ENCODE measurements around the gene USP3. TPM values are rescaled to one million over a fixed set of nuclear protein-coding genes. Genes with fewer than 3 reads are reported as not detected.

Gene USP3
- total RNA-seq, 4 donors from 2014 or later = 12.1 to 29.4 (median 15.5) TPM

DNA sequence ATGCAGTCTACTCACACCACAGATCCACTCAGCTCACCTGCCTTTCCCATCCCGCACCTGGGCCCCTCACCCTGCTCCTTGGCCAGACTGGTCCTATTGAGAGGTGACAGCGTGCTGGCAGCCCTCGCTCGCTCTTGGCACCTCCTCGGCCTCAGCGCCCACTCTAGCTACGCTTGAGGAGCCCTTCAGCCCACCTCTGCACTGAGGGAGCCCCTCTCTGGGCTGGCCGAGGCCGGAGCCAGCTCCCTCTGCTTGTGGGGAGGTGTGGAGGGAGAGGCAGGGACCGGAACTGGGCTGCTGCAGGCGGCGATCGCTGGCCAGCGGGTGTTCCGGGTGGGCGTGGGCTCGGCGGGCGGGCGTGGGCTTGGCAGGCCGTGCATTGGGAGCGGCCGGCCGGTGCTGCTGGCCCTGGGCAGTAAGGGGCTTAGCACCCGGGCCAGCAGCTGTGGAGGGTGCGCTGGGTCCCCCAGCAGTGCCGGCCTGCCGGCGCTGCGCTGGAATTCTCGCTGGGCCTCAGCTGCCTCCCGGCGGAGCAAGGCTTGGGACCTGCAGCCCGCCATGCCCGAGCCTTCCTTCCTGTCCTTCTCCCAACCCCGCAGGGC is 45.5 kb upstream of the USP3 start:
- DNase-seq = no peak
- intact Hi-C loops (cut with DNase I; ENCODE audit: low total_unique reads) = no loop called here
- H3K27me3 ChIP-seq = no peaks in the 10 kb centered on the region
- no peak for TF ChIP-seq POLR2A (IDR thresholded peaks at IDR 0.05)
- TF ChIP-seq, protein P1, sequence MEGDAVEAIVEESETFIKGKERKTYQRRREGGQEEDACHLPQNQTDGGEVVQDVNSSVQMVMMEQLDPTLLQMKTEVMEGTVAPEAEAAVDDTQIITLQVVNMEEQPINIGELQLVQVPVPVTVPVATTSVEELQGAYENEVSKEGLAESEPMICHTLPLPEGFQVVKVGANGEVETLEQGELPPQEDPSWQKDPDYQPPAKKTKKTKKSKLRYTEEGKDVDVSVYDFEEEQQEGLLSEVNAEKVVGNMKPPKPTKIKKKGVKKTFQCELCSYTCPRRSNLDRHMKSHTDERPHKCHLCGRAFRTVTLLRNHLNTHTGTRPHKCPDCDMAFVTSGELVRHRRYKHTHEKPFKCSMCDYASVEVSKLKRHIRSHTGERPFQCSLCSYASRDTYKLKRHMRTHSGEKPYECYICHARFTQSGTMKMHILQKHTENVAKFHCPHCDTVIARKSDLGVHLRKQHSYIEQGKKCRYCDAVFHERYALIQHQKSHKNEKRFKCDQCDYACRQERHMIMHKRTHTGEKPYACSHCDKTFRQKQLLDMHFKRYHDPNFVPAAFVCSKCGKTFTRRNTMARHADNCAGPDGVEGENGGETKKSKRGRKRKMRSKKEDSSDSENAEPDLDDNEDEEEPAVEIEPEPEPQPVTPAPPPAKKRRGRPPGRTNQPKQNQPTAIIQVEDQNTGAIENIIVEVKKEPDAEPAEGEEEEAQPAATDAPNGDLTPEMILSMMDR (IDR thresholded peaks at IDR 0.05 in 4 of 5, conservative IDR thresholded peaks at IDR 0.05 in 1 of 5) = no peak
- no peak overlapping the region for H3K4me3 ChIP-seq
- H3K36me3 ChIP-seq = no peaks in the 10 kb centered on the region
- H3K27ac ChIP-seq = no peak overlapping the region
- H3K9me3 ChIP-seq = no peaks in the 10 kb centered on the region
- no peak for ATAC-seq
- H3K4me1 ChIP-seq = no peaks in the 10 kb centered on the region
- in situ Hi-C loops (cut with MboI; ENCODE audit: low sequenced_read_pairs in 4 of 4) = no loop called here

DNA sequence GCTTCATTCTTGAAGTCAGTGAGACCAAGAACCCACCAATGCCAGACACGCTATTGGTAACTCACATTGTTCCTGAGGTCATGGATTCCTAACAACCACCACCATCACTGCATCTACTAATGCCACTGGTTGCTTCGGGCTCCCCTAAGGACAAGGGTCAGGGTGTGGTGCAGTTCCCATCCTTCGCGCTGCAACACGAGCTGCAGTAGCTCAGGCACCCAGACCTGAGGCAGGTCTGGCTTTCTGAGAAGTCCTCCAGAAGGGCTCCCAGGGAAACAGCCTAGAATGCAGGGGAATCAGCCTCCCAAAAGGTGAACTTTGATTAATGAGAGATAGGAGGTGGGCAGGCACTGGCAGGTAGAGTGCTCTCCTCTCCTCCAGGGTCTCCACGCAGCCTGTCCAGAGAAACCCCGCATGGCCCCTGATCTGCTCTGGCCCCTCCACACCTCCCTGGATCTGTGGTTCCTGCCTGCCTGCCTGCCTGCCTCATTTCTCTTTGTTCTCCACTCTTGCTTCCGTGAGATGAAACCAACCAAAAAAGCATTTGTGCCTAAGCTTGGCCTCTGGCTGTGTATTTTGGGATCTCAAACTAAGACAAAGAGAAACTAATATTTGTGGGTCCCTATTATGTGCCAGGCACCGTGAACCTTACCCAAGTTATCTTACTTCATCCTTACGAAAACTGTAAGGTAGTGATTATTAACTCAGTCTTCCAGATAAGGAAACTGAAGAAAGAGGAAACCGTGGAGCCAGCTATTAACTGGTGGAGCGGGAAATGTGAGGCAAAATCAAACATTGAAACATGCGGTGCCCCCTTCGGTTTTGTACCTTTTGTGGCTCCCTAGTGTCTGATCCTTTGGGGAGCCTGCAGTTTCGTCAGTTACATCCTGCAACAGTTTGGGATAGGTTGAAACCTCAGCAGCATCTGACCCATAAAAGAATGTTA is 43.9 kb upstream of the USP3 start:
- H3K9me3 ChIP-seq = no peaks in the 10 kb centered on the region
- intact Hi-C loops (cut with DNase I; ENCODE audit: low total_unique reads) = no loop called here
- no peaks in the 10 kb centered on the region for H3K4me1 ChIP-seq
- no peak for DNase-seq
- ATAC-seq = no peak
- H3K36me3 ChIP-seq = no peaks in the 10 kb centered on the region
- in situ Hi-C loops (cut with MboI; ENCODE audit: low sequenced_read_pairs in 4 of 4) = loop anchor here in 1 of 4 donors (10.0 kb wide), 1 partner anchor 134 kb away; the partner anchor contains the start of gene FBXL22
- no peak overlapping the region for H3K4me3 ChIP-seq
- H3K27me3 ChIP-seq = no peaks in the 10 kb centered on the region
- TF ChIP-seq, protein P1 (IDR thresholded peaks at IDR 0.05 in 4 of 5, conservative IDR thresholded peaks at IDR 0.05 in 1 of 5) = no peak
- no peak for TF ChIP-seq POLR2A (IDR thresholded peaks at IDR 0.05)
- H3K27ac ChIP-seq = no peak overlapping the region

DNA sequence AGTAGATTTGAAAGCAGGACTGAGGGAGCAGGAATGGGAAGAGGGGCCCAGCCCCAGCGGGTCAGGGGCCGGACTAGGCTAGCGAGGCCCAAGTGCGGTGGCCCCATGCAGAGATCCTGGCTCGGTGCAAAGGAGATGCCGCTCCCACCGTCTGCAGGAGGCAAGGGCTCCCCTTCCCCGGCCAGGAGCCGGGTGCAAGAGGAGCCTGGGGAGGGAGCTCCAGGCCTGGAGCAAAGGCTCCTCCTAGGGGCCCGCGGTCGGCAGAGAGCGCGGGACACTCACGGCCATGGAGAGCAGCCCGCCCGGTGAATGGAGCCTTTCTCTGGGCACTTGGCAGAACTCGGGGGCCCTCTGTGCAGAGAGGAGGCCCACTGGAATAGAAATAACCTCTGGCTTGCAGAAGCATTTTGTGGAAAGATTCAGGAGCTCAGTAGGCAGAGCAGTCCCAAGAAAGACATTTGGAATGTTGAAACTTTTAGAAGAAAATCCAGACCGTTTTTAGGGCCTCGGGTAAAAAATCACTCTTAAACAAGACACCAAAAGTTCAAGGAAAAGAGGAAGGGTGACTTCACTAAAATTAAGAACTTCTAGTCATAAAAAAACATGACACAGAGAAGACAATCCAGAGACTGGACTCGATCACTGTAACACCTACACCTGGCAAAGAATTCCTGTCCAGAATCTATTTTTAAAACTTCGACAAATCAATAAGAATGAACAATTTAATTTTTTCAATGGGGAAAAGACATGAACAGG is 43.0 kb upstream of the USP3 start:
- TF ChIP-seq POLR2A (IDR thresholded peaks at IDR 0.05) = no peak
- H3K9me3 ChIP-seq = no peaks in the 10 kb centered on the region
- in situ Hi-C loops (cut with MboI; ENCODE audit: low sequenced_read_pairs in 4 of 4) = loop anchor here in 1 of 4 donors (10.0 kb wide), 1 partner anchor 133 kb away; the partner anchor contains the start of gene FBXL22
- intact Hi-C loops (cut with DNase I; ENCODE audit: low total_unique reads) = no loop called here
- H3K27ac ChIP-seq = no peak overlapping the region
- no peaks in the 10 kb centered on the region for H3K27me3 ChIP-seq
- no peaks in the 10 kb centered on the region for H3K4me1 ChIP-seq
- no peak for ATAC-seq
- DNase-seq = no peak
- H3K36me3 ChIP-seq = no peaks in the 10 kb centered on the region
- no peak overlapping the region for H3K4me3 ChIP-seq

DNA sequence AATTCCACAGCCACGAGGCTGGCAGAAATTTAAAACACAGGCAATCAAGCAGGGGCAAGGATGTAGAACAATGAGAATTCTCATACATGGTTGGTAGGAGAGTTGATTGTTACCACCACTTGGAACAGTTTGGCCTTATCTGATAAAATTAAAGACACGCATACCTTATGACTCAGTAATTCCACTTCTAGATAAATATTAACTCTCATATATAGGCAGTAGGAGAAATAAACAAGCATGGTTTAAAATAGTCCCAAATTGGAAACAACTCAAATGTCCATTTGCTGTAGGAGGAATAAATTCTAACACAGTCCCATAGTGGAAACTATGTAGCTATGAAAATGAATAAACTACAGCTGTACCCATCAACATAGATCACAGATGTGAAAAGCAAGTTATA is 42.3 kb upstream of the USP3 start:
- Histone ChIP-seq H3K36me3 (no peaks in the 10 kb centered on the region), H3K9me3 (no peaks in the 10 kb centered on the region), H3K4me3 (no peak overlapping the region), H3K27ac (no peak overlapping the region), H3K4me1 (no peaks in the 10 kb centered on the region), H3K27me3 (no peaks in the 10 kb centered on the region)
- intact Hi-C loops (cut with DNase I; ENCODE audit: low total_unique reads) = no loop called here
- TF ChIP-seq, protein P1 (IDR thresholded peaks at IDR 0.05 in 4 of 5, conservative IDR thresholded peaks at IDR 0.05 in 1 of 5) = no peak
- no peak for TF ChIP-seq POLR2A (IDR thresholded peaks at IDR 0.05)
- no peak for ATAC-seq
- DNase-seq = no peak
- in situ Hi-C loops (cut with MboI; ENCODE audit: low sequenced_read_pairs in 4 of 4) = loop anchor here in 1 of 4 donors (10.0 kb wide), 1 partner anchor 133 kb away; the partner anchor contains the start of gene FBXL22

Data from gastrocnemius medialis (tissue), 4 donors.